CD4-positive, alpha-beta T cell (primary cell): ENCODE data around the gene SLX9. TPM values are rescaled to one million over a fixed set of nuclear protein-coding genes. Genes with fewer than 3 reads are reported as not detected.

Source experiments
- ATAC-seq: fragments of 200-7000 bp; cut with Tn5 transposase; one replicate; pipeline ENCODE4 v1.10.0; 2022; ENCODE audit warnings: mild to moderate bottlenecking; ENCODE audit not compliant: poor library complexity
- CTCF ChIA-PET: fragments of 350-600 bp; sonication (Branson Sonifier 250); formaldehyde crosslinking; loops from one replicate; lab custom pipeline; 2021; ENCODE audit warnings: antibody characterized with exemption, inconsistent platforms; lab: Charles Lee
- POLR2A ChIA-PET: fragments of 350-600 bp; sonication (Branson Sonifier 250); formaldehyde crosslinking; loops from one replicate; lab custom pipeline; 2021; ENCODE audit warnings: antibody characterized with exemption, inconsistent platforms; lab: Charles Lee
- DNase-seq, 14 experiments: peaks; one replicate each; pipeline ENCODE4 v3.0.0-alpha.2; 2013 to 2020; ENCODE audit warnings: mixed read lengths in 2 of 14
- H3K27ac ChIP-seq, 2 donors: one replicate each; pipeline versions ENCODE4 v1.5.1 to v1.7.0; 2013; ENCODE audit warnings: low read length in 2 of 2, low read depth in 1 of 2, mild to moderate bottlenecking in 1 of 2
- H3K27me3 ChIP-seq, 2 experiments: 1 replicate in 1 of 2; 2 replicates in 1 of 2; pipeline versions ENCODE4 v1.6.1 to v1.7.0; 2013; ENCODE audit warnings: low read length in 2 of 2, control low read depth in 1 of 2, mild to moderate bottlenecking in 1 of 2, moderate library complexity in 1 of 2; ENCODE audit not compliant: insufficient read depth in 2 of 2, control insufficient read depth in 1 of 2
- H3K36me3 ChIP-seq: one replicate; pipeline ENCODE4 v1.6.1; 2013; ENCODE audit warnings: low read length, control low read depth; ENCODE audit not compliant: insufficient read depth
- H3K4me1 ChIP-seq: one replicate; pipeline ENCODE4 v1.6.1; 2013; ENCODE audit warnings: low read length, control low read depth; ENCODE audit not compliant: insufficient read depth
- H3K4me3 ChIP-seq: one replicate; pipeline ENCODE4 v1.5.1; 2013; ENCODE audit warnings: mild to moderate bottlenecking, low read length, moderate library complexity
- H3K9me3 ChIP-seq, 2 experiments: 1 replicate in 1 of 2; 2 replicates in 1 of 2; pipeline versions ENCODE4 v1.6.1 to v1.7.0; 2013; ENCODE audit warnings: low read length in 2 of 2, mild to moderate bottlenecking in 2 of 2, control low read depth in 1 of 2, moderate library complexity in 1 of 2; ENCODE audit not compliant: control insufficient read depth in 1 of 2, insufficient read depth in 1 of 2
- H3K27ac Mint-ChIP-seq: one replicate; pipeline ENCODE4 v1.8.0; 2020; ENCODE audit warnings: mixed read lengths
- H3K27me3 Mint-ChIP-seq: one replicate; pipeline ENCODE4 v1.8.0; 2021; ENCODE audit warnings: mixed read lengths
- H3K36me3 Mint-ChIP-seq: one replicate; pipeline ENCODE4 v1.8.0; 2021; ENCODE audit warnings: low read depth, mixed read lengths
- H3K4me1 Mint-ChIP-seq: one replicate; pipeline ENCODE4 v1.8.0; 2021; ENCODE audit warnings: low read depth, mixed read lengths
- H3K4me3 Mint-ChIP-seq: one replicate; pipeline ENCODE4 v1.8.0; 2020; ENCODE audit warnings: mild to moderate bottlenecking, mixed read lengths
- H3K9me3 Mint-ChIP-seq: one replicate; pipeline ENCODE4 v1.8.0; 2020; ENCODE audit warnings: mixed read lengths
- CTCF ChIP-seq: fragments of 200-600 bp; IDR thresholded peaks from one replicate; pipeline ENCODE4 v1.8.0; 2022; ENCODE audit warnings: antibody characterized with exemption, mild to moderate bottlenecking
- intact Hi-C, 2 experiments: fragments of 100-400 bp; cut with DNase I in 1 of 2; cut with micrococcal nuclease in 1 of 2; formaldehyde crosslinking; loops; one replicate each; pipeline versions ENCODE4 v1.15.1 to v1.9.0; 2023 to 2025; cut with DNase I, micrococcal nuclease
- total RNA-seq, 174 experiments: library from RNA in 2 of 174; stranded (reverse) in 2 of 174; gene quantifications; one replicate each; pipeline ENCODE4 v1.2.3 and lab custom pipeline; 2021 to 2026

Gene SLX9
- total RNA-seq, 2 experiments from 2014 or later: 7.7 to 9.1 TPM

GRCh38 chr21:44994695-44995342, 55.0 kb downstream of the SLX9 start:
- no peaks in the 10 kb centered on the region for H3K9me3 Mint-ChIP-seq
- H3K36me3 Mint-ChIP-seq: no peaks in the 10 kb centered on the region
- no peaks in the 10 kb centered on the region for H3K27me3 Mint-ChIP-seq
- Histone ChIP-seq H3K27ac (no peak overlapping the region), H3K9me3 (no peaks in the 10 kb centered on the region), H3K36me3 (no peaks in the 10 kb centered on the region), H3K4me3 (no peak overlapping the region), H3K4me1 (no peaks in the 10 kb centered on the region), H3K27me3 (no peaks in the 10 kb centered on the region)
- H3K4me3 Mint-ChIP-seq: no peak overlapping the region
- intact Hi-C loops: no loop called here
- ChIA-PET POLR2A (interaction anchor here (1.0 kb wide), 1 partner anchor 79 kb away, joined by 3 read pairs; no protein-coding TSS in a partner anchor), CTCF (no interaction called here)
- DNase-seq (no peak), ATAC-seq (no peak)
- no peak overlapping the region for H3K27ac Mint-ChIP-seq
- no peaks in the 10 kb centered on the region for H3K4me1 Mint-ChIP-seq
- no peak for TF ChIP-seq CTCF

- no peak for TF ChIP-seq CTCF
- H3K27me3 ChIP-seq: peaks cover 0 to under 1% of the 10 kb centered on the region in 2 experiments
- ChIA-PET CTCF (no interaction called here), POLR2A (interaction anchor here (1.0 kb wide), 1 partner anchor 78 kb away, joined by 3 read pairs; no protein-coding TSS in a partner anchor)
- no peak overlapping the region for H3K27ac ChIP-seq
- Mint-ChIP-seq H3K4me1 (no peaks in the 10 kb centered on the region), H3K27ac (no peak overlapping the region), H3K4me3 (no peak overlapping the region), H3K36me3 (no peaks in the 10 kb centered on the region), H3K27me3 (no peaks in the 10 kb centered on the region), H3K9me3 (no peaks in the 10 kb centered on the region)
- no peaks in the 10 kb centered on the region for H3K9me3 ChIP-seq
- intact Hi-C loops: no loop called here
- ATAC-seq: no peak
- H3K4me3 ChIP-seq: no peak overlapping the region
- DNase-seq: no peak
- no peaks in the 10 kb centered on the region for H3K4me1 ChIP-seq
- H3K36me3 ChIP-seq: no peaks in the 10 kb centered on the region
These were observed 55.6 kb downstream of the SLX9 start for GRCh38 chr21:44995343-44995941.

GRCh38 chr21:44996096-44996495, 56.3 kb downstream of the SLX9 start:
- no peak overlapping the region for H3K27ac ChIP-seq
- Mint-ChIP-seq H3K4me3 (no peak overlapping the region), H3K9me3 (no peaks in the 10 kb centered on the region), H3K27ac (no peak overlapping the region), H3K4me1 (no peaks in the 10 kb centered on the region), H3K36me3 (no peaks in the 10 kb centered on the region), H3K27me3 (no peaks in the 10 kb centered on the region)
- H3K4me1 ChIP-seq: no peaks in the 10 kb centered on the region
- no peak for ATAC-seq
- ChIA-PET POLR2A (no interaction called here), CTCF (no interaction called here)
- no peak for DNase-seq
- no peak for TF ChIP-seq CTCF
- H3K4me3 ChIP-seq: no peak overlapping the region
- peaks cover 0 to 2% of the 10 kb centered on the region in 2 experiments for H3K27me3 ChIP-seq
- H3K9me3 ChIP-seq: no peaks in the 10 kb centered on the region
- intact Hi-C loops: no loop called here
- H3K36me3 ChIP-seq: no peaks in the 10 kb centered on the region
